Tibial artery (tissue), 4 donors: Measurements from ENCODE around the gene COL20A1.
A peak's percentile ranks its signal among the peaks of the same experiment; 100 is the strongest.

Source experiments
- DNase-seq, 2 donors: peaks; one replicate each; pipeline ENCODE4 v3.0.0-alpha.2; 2019
- H3K27ac ChIP-seq, 2 donors: fragments of 200-600 bp; sonication (generic) in 1 of 2; 1 replicate in 1 of 2; 2 replicates in 1 of 2; pipeline ENCODE4 v1.5.1; 2018 to 2019; ENCODE audit warnings: mild to moderate bottlenecking in 1 of 2
- H3K27me3 ChIP-seq, 2 donors: fragments of 200-600 bp; sonication (generic) in 1 of 2; one replicate each; pipeline versions ENCODE4 v1.5.1 to v1.6.0; 2016 to 2019
- H3K36me3 ChIP-seq, 3 donors: fragments of 200-600 bp; sonication (generic) in 2 of 3; one replicate each; pipeline ENCODE4 v1.5.1; 2016 to 2019; ENCODE audit warnings: mild to moderate bottlenecking in 2 of 3
- H3K4me1 ChIP-seq, 4 donors: fragments of 200-600 bp; sonication (generic) in 2 of 4; 1 replicate in 3 of 4; 2 replicates in 1 of 4; pipeline ENCODE4 v1.5.1; 2016 to 2019
- H3K4me3 ChIP-seq, 2 donors: fragments of 200-600 bp; sonication (generic) in 1 of 2; 1 replicate in 1 of 2; 2 replicates in 1 of 2; pipeline ENCODE4 v1.5.1; 2018 to 2019; ENCODE audit warnings: mild to moderate bottlenecking in 2 of 2
- H3K9me3 ChIP-seq, 3 donors: fragments of 200-600 bp; sonication (generic) in 1 of 3; one replicate each; pipeline ENCODE4 v1.5.1; 2016 to 2019
- intact Hi-C: fragments of 100-400 bp; cut with DNase I; formaldehyde crosslinking; loops from one replicate; pipeline ENCODE4 v1.15.0; 2023; ENCODE audit warnings: low total_unique reads
- TF ChIP-seq, protein P1 (sequence below), 2 experiments: fragments of 200-600 bp in 1 of 2; fragments of 450-650 bp in 1 of 2; IDR thresholded peaks; one replicate each; pipeline ENCODE4 v1.5.1; 2017 to 2019; ENCODE audit warnings: antibody characterized with exemption in 2 of 2, mild to moderate bottlenecking in 1 of 2, moderate library complexity in 1 of 2

COL20A1 gene

DNA sequence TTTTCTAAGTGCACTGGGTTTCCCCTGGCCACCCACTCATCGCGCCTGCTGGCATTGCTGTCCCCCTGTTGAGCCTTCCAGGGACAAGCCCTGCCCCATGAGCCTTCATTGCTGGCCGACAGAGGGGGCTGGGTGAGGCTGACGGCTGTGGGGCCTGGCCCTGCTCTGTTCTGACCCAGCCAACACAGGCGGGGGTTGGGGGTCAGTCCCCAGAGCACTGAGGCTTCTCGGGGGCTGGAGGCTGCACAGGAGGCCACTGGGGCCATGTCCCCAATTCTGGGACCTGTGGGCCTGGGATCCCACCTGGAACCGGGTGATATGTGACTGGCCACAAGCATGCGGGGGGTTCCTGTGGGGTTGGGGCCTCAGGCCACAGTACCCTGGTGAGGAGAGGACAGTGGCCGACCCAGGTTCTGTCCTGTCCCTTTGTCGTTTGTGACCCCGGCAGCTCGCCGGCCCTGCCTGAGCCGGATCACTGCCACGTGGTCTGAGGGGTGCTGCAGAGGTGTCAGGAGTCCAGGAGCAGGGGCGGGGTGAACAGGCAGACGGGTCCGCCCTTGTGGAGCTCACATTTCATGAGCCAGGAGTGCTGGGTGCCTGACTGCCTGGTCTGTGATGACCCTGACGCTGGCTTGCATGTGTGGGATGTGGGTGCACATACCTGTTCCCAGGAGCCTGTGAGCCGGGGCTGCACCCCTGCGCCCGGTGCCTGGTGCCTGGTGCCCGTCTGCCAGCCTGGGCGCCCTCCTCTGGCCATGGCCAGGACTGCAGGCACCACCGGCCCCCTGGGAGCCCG lies 2.1 kb upstream of the COL20A1 start:
- Histone ChIP-seq H3K4me3 (no peak overlapping the region), H3K9me3 (no peaks in the 10 kb centered on the region), H3K4me1 (peaks cover 0 to 3% (median 0%) of the 10 kb centered on the region in 4 donors), H3K27ac (no peak overlapping the region), H3K36me3 (peaks cover 20 to 36% (median 34%) of the 10 kb centered on the region in 3 donors), H3K27me3 (peaks cover 0 to 42% of the 10 kb centered on the region in 2 donors)
- DNase-seq = no peak
- intact Hi-C loops = no loop called here
- TF ChIP-seq, protein P1, sequence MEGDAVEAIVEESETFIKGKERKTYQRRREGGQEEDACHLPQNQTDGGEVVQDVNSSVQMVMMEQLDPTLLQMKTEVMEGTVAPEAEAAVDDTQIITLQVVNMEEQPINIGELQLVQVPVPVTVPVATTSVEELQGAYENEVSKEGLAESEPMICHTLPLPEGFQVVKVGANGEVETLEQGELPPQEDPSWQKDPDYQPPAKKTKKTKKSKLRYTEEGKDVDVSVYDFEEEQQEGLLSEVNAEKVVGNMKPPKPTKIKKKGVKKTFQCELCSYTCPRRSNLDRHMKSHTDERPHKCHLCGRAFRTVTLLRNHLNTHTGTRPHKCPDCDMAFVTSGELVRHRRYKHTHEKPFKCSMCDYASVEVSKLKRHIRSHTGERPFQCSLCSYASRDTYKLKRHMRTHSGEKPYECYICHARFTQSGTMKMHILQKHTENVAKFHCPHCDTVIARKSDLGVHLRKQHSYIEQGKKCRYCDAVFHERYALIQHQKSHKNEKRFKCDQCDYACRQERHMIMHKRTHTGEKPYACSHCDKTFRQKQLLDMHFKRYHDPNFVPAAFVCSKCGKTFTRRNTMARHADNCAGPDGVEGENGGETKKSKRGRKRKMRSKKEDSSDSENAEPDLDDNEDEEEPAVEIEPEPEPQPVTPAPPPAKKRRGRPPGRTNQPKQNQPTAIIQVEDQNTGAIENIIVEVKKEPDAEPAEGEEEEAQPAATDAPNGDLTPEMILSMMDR (IDR thresholded peaks at IDR 0.05) = peak; percentile 36 to 53

DNA sequence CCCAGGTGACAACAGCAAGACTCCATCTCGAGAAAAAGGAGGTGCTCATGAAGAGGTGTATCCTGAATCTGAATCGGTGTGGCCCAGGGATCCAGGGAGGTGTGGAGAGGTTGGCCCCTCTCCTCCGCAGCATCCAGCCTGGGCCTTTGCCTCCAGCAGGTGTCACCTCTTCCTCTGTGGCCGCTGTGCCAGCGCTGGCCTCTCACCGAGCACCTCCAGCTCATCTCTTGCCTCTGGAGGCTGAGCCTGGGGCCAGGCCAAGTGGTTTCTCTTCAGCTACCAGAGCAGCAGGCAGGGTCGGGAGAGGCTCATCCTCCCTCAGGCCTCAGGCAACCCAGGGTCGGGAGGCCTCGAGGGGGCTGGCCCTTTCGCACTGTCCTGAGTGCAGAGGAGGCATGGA lies 1.2 kb upstream of the COL20A1 start:
- no peak for DNase-seq
- Histone ChIP-seq H3K9me3 (no peaks in the 10 kb centered on the region), H3K4me1 (peaks cover 0 to 5% (median 0%) of the 10 kb centered on the region in 4 donors), H3K36me3 (peaks cover 16 to 27% (median 27%) of the 10 kb centered on the region in 3 donors), H3K27ac (no peak overlapping the region), H3K27me3 (peaks cover 0 to 50% of the 10 kb centered on the region in 2 donors), H3K4me3 (no peak overlapping the region)
- intact Hi-C loops = no loop called here
- TF ChIP-seq, protein P1 (IDR thresholded peaks at IDR 0.05) = no peak

DNA sequence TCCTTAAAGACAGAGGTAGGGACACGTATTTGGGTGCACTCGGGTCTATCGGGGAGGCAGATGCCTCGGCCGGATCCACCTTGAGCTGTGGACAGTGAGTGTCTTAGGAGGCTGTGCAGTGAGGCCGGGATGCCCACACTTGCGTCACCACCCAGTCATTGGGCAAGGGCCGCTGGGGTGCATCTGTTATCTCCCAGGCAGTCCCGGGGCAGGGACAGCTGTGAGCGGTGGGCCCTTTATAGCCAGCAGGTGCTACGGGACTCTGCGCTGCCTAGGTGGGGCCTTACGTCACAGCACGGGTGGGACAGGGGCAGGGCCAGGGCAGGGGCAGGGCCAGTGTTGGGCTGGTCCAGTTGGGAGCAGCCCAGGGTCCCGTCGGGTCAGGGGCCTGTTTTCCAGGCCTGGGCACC lies 689 bp upstream of the COL20A1 start:
- Histone ChIP-seq H3K27me3 (peaks cover 0 to 55% of the 10 kb centered on the region in 2 donors), H3K9me3 (no peaks in the 10 kb centered on the region), H3K4me3 (no peak overlapping the region), H3K4me1 (peaks cover 0 to 5% (median 0%) of the 10 kb centered on the region in 4 donors), H3K36me3 (peaks cover 16 to 26% (median 22%) of the 10 kb centered on the region in 3 donors), H3K27ac (no peak overlapping the region)
- TF ChIP-seq, protein P1 (IDR thresholded peaks at IDR 0.05) = no peak
- DNase-seq = no peak
- intact Hi-C loops = no loop called here

DNA sequence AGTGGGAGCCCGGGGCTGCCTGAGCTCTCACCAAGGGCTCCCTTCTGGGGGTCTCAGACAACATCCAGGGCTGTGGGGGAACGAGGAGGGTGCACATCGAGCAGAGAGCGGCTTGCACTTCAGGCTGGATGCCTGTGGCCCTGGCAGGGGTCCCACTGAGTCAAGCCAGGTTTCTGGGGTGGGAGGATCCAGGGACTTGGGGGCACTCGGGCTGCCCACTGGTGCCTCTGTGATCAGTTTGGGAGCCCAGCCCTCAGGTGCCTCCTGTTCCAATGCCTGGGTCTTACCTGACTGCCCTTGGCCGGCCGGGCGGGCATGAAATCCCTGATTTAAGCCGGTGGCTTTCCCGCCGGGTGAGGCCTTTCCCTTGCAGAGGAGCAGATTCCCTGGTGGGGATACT lies 470 bp downstream of the COL20A1 start:
- no peak for DNase-seq
- peaks cover 0 to 67% of the 10 kb centered on the region in 2 donors for H3K27me3 ChIP-seq
- intact Hi-C loops = no loop called here
- H3K36me3 ChIP-seq = peaks cover 5 to 15% (median 10%) of the 10 kb centered on the region in 3 donors
- no peak overlapping the region for H3K27ac ChIP-seq
- peaks cover 0 to 5% (median 0%) of the 10 kb centered on the region in 4 donors for H3K4me1 ChIP-seq
- H3K9me3 ChIP-seq = no peaks in the 10 kb centered on the region
- TF ChIP-seq, protein P1 (IDR thresholded peaks at IDR 0.05) = no peak
- H3K4me3 ChIP-seq = no peak overlapping the region

DNA sequence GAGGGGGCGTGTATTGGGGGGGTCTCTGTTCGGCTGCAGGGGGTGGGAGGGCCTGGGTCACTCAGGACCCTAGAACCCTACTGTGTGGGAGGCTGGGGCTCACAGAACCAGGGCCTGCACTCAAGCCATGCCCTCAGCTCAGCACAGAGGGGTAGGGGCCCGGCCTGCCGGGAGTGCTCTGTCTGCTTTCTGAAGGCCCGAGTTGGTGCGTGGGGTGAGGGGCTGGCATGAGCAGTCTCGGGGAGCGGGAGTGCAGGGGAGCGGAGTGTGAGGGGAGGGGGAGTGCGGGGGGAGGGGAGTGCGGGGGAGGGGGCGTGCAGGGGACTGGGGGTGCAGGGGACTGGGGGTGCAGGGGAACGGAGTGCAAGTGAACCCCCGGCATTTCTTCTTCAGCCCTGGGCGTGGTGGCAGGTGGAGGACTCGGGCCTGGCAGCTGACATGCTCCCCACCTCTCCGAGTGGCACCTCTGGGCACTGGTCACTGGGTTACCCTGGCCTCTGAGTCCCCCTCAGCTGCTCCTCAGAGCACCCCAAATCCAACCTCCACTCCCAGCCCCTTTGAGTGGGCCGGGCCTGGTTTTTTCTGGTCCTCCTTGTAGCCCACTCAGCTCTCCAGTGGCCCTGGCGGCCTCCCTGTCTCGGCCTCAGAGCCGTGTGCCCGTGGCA lies 1.0 kb downstream of the COL20A1 start:
- H3K27me3 ChIP-seq = peaks cover 0 to 72% of the 10 kb centered on the region in 2 donors
- H3K27ac ChIP-seq = no peak overlapping the region
- no peak overlapping the region for H3K4me3 ChIP-seq
- DNase-seq = no peak
- TF ChIP-seq, protein P1 (IDR thresholded peaks at IDR 0.05) = no peak
- peaks cover 0 to 9% (median 5%) of the 10 kb centered on the region in 3 donors for H3K36me3 ChIP-seq
- peaks cover 0 to 5% (median 0%) of the 10 kb centered on the region in 4 donors for H3K4me1 ChIP-seq
- intact Hi-C loops = no loop called here
- no peaks in the 10 kb centered on the region for H3K9me3 ChIP-seq
